HG03354 (cell line): ENCODE measurements around the gene MSMO1.

Experiments
- ATAC-seq: cut with Tn5 transposase; IDR thresholded peaks from one replicate; pipeline ENCODE4 v1.9.1; 2021; ENCODE audit warnings: mild to moderate bottlenecking; ENCODE audit not compliant: unreplicated experiment, poor library complexity, severe bottlenecking

The MSMO1 gene

GRCh38 chr4:165383591-165384073 lies 56.2 kb downstream of the MSMO1 start:
- ATAC-seq, result no peak

- ATAC-seq, result no peak
These were observed 56.7 kb downstream of the MSMO1 start for GRCh38 chr4:165384186-165384585.

- ATAC-seq, result no peak
These were observed 57.1 kb downstream of the MSMO1 start for GRCh38 chr4:165384598-165384997.

GRCh38 chr4:165385126-165385525 lies 57.7 kb downstream of the MSMO1 start:
- no peak for ATAC-seq

- no peak for ATAC-seq
These were observed 58.9 kb downstream of the MSMO1 start for GRCh38 chr4:165386328-165386727.

- no peak for ATAC-seq
These were observed 61.3 kb downstream of the MSMO1 start for GRCh38 chr4:165388756-165389155.
